Loucy (cell line): ENCODE results near the gene FTO.

Source experiments
- H2AFZ ChIP-seq: fragments of 200-600 bp; sonication (generic); 2 replicates; pipeline ENCODE4 v1.6.0; 2016; ENCODE audit warnings: antibody characterized with exemption, mild to moderate bottlenecking, low read length, moderate library complexity
- H3F3A ChIP-seq: fragments of 200-600 bp; 2 replicates; pipeline ENCODE4 v1.6.0; 2016; ENCODE audit warnings: antibody characterized with exemption, low read depth, mild to moderate bottlenecking
- H3K27me3 ChIP-seq: fragments of 200-600 bp; sonication (generic); 2 replicates; pipeline ENCODE4 v1.6.1; 2014; ENCODE audit warnings: low read length, mild to moderate bottlenecking; ENCODE audit not compliant: insufficient read depth, poor library complexity, severe bottlenecking
- H3K36me3 ChIP-seq: fragments of 200-600 bp; sonication (generic); 2 replicates; pipeline ENCODE4 v1.6.1; 2016; ENCODE audit warnings: low read length; ENCODE audit not compliant: insufficient read depth
- H3K4me1 ChIP-seq: fragments of 200-600 bp; sonication (generic); 2 replicates; pipeline ENCODE4 v1.5.1; 2014; ENCODE audit warnings: low read length, mild to moderate bottlenecking; ENCODE audit not compliant: insufficient read depth, poor library complexity, severe bottlenecking
- H3K4me2 ChIP-seq: fragments of 200-600 bp; sonication (generic); 2 replicates; pipeline ENCODE4 v1.6.0; 2014; ENCODE audit warnings: antibody characterized with exemption, low read length, low read depth, mild to moderate bottlenecking; ENCODE audit not compliant: poor library complexity, severe bottlenecking
- H3K4me3 ChIP-seq: fragments of 200-600 bp; sonication (generic); 2 replicates; pipeline ENCODE4 v1.5.1; 2014; ENCODE audit warnings: low read length, mild to moderate bottlenecking, mixed read lengths; ENCODE audit not compliant: poor library complexity, severe bottlenecking
- H3K79me2 ChIP-seq: fragments of 200-600 bp; sonication (generic); 2 replicates; pipeline ENCODE4 v1.6.1; 2014; ENCODE audit warnings: low read length; ENCODE audit not compliant: insufficient read depth
- H3K9ac ChIP-seq: fragments of 200-600 bp; sonication (generic); 2 replicates; pipeline ENCODE4 v1.6.0; 2014; ENCODE audit warnings: mild to moderate bottlenecking, low read depth, low read length, moderate library complexity; ENCODE audit not compliant: poor library complexity, severe bottlenecking
- H3K9me2 ChIP-seq: fragments of 200-600 bp; sonication (generic); replicated peaks from 2 replicates; pipeline ENCODE4 v1.6.1; 2016; ENCODE audit warnings: low read depth, low read length, mixed read lengths
- H3K9me3 ChIP-seq: fragments of 200-600 bp; sonication (generic); 2 replicates; pipeline ENCODE4 v1.6.1; 2014; ENCODE audit warnings: mild to moderate bottlenecking, antibody characterized with exemption, low read length, low read depth; ENCODE audit not compliant: insufficient read depth
- H4K20me1 ChIP-seq: fragments of 200-600 bp; sonication (generic); 2 replicates; pipeline ENCODE4 v1.6.0; 2014; ENCODE audit warnings: antibody characterized with exemption, low read length, mild to moderate bottlenecking; ENCODE audit not compliant: insufficient read depth, poor library complexity, severe bottlenecking
- EZH2phosphoT487 ChIP-seq: fragments of 200-600 bp; IDR thresholded peaks from 2 replicates; pipeline ENCODE4 v1.6.1; 2018; ENCODE audit warnings: antibody characterized with exemption, mild to moderate bottlenecking, moderate library complexity, borderline replicate concordance
- TF ChIP-seq, protein P1 (sequence below): fragments of 200-600 bp; sonication (generic); conservative IDR thresholded peaks from 2 replicates; pipeline ENCODE4 v1.5.1; 2014; ENCODE audit warnings: mild to moderate bottlenecking, antibody characterized with exemption, low read length

Gene FTO

DNA sequence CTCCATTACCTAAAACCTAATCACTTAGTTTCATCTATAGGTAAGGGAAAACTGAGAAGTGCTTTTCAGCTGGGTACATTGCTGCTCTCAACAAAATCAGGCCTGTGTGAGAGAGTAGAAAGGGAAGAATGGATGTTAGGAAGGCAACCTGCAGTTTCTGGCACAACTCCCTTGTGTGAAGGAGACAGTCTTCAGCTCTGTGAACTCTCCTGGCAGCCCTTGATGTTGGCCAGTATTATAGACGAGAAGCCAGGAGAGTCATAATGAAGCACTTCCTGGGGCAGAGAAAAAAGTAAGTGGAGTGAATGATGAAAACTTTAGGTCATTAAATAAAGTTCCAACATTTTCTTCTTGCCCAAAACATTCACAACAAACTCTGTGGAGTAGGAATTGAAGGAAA, 322.5 kb downstream of the FTO start:
- no peaks in the 10 kb centered on the region for H3K36me3 ChIP-seq
- H3K27me3 ChIP-seq = no peaks in the 10 kb centered on the region
- no peaks in the 10 kb centered on the region for H3K79me2 ChIP-seq
- H3K9me2 ChIP-seq = no peaks in the 10 kb centered on the region
- H3K9me3 ChIP-seq = peaks cover 9% of the 10 kb centered on the region; the same call in 1 of the 2 replicates
- H2AFZ ChIP-seq = no peak overlapping the region
- no peak overlapping the region for H3K4me3 ChIP-seq
- H3F3A ChIP-seq = no peaks in the 10 kb centered on the region
- no peaks in the 10 kb centered on the region for H3K4me1 ChIP-seq
- no peak overlapping the region for H3K4me2 ChIP-seq
- H3K9ac ChIP-seq = no peak overlapping the region
- TF ChIP-seq, protein P1, sequence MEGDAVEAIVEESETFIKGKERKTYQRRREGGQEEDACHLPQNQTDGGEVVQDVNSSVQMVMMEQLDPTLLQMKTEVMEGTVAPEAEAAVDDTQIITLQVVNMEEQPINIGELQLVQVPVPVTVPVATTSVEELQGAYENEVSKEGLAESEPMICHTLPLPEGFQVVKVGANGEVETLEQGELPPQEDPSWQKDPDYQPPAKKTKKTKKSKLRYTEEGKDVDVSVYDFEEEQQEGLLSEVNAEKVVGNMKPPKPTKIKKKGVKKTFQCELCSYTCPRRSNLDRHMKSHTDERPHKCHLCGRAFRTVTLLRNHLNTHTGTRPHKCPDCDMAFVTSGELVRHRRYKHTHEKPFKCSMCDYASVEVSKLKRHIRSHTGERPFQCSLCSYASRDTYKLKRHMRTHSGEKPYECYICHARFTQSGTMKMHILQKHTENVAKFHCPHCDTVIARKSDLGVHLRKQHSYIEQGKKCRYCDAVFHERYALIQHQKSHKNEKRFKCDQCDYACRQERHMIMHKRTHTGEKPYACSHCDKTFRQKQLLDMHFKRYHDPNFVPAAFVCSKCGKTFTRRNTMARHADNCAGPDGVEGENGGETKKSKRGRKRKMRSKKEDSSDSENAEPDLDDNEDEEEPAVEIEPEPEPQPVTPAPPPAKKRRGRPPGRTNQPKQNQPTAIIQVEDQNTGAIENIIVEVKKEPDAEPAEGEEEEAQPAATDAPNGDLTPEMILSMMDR = no peak
- TF ChIP-seq EZH2phosphoT487 = no peak
- H4K20me1 ChIP-seq = no peaks in the 10 kb centered on the region

DNA sequence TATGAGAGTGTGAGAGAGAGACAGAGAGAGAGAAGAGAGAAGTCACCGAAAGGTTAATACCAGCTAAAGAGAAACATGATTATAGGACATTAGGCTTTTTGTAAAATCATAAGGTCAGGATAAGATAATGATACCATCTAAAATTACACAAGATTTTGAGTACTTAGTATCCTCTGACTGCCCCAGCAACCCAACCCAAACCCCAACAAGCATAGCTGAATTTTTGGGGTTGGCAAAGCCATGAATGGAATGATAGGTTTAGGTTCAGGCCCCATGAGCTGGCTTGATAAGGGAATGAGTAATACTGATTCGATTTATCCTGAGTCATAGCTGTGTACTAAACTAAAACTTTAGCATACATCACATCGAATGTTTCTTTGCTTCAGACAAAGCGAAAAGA, 323.1 kb downstream of the FTO start:
- H3K4me2 ChIP-seq = no peak overlapping the region
- H3F3A ChIP-seq = no peaks in the 10 kb centered on the region
- no peaks in the 10 kb centered on the region for H3K36me3 ChIP-seq
- peaks cover 15% of the 10 kb centered on the region; the same call in 1 of the 2 replicates for H3K9me3 ChIP-seq
- no peaks in the 10 kb centered on the region for H4K20me1 ChIP-seq
- no peaks in the 10 kb centered on the region for H3K4me1 ChIP-seq
- no peaks in the 10 kb centered on the region for H3K9me2 ChIP-seq
- no peak for TF ChIP-seq EZH2phosphoT487
- TF ChIP-seq, protein P1 = no peak
- H3K27me3 ChIP-seq = no peaks in the 10 kb centered on the region
- no peak overlapping the region for H3K9ac ChIP-seq
- H3K79me2 ChIP-seq = no peaks in the 10 kb centered on the region
- no peak overlapping the region for H2AFZ ChIP-seq
- no peak overlapping the region for H3K4me3 ChIP-seq

DNA sequence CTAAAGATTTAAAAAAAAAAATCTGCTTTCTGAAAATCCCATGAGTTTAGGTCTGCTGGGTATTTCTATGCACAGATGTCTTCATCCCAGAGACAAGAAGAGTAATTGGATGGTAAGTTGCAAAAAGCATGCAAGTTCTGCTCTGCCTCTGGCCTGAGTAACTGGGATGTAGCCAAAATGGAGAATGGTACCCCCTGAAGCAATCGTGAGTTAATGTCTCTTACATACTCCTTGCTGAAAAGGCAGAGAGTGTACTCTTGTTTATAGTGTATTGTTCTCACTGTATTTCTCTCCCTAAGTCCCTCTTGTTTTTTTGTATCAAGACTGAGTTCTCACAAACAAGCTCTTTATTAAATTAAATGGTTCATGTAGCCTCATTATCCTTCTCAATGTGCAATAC, 323.6 kb downstream of the FTO start:
- Histone ChIP-seq H3K4me3 (no peak overlapping the region), H2AFZ (no peak overlapping the region), H3K9me2 (no peaks in the 10 kb centered on the region), H3K79me2 (no peaks in the 10 kb centered on the region), H3K27me3 (no peaks in the 10 kb centered on the region), H4K20me1 (no peaks in the 10 kb centered on the region), H3K36me3 (no peaks in the 10 kb centered on the region), H3F3A (no peaks in the 10 kb centered on the region), H3K4me1 (no peaks in the 10 kb centered on the region), H3K4me2 (no peak overlapping the region), H3K9ac (no peak overlapping the region), H3K9me3 (peaks cover 15% of the 10 kb centered on the region; the same call in 1 of the 2 replicates)
- TF ChIP-seq, protein P1 = no peak
- no peak for TF ChIP-seq EZH2phosphoT487
